ENCODE measurements around the gene PCIF1.

GRCh38 chr20:45983279-45983743 is 48.8 kb downstream of the PCIF1 start:
- no peak for TF ChIP-seq EZH2 (IDR thresholded peaks at IDR 0.05; ENCODE audit: borderline replicate concordance, low read length)
- TF ChIP-seq CTCF (conservative IDR thresholded peaks at IDR 0.05 in 1 of 2, IDR thresholded peaks at IDR 0.05 in 1 of 2; ENCODE audit: extremely low read depth in 1 of 2, insufficient read depth in 1 of 2, low read depth in 1 of 2, low read length in 2 of 2), result no peak

All from mammary epithelial cell (primary cell).